ENCODE results near the gene HPS4.

HPS4 gene

GRCh38 chr22:26462641-26463040 is 20.9 kb downstream of the HPS4 start:
- H3K4me3 ChIP-seq (replicated peaks in 1 of 2; ENCODE audit: low read depth in 2 of 2, low read length in 2 of 2), result no peak overlapping the region
- no peak for DNase-seq (ENCODE audit: low read depth in 2 of 2)
- TF ChIP-seq, protein P1, sequence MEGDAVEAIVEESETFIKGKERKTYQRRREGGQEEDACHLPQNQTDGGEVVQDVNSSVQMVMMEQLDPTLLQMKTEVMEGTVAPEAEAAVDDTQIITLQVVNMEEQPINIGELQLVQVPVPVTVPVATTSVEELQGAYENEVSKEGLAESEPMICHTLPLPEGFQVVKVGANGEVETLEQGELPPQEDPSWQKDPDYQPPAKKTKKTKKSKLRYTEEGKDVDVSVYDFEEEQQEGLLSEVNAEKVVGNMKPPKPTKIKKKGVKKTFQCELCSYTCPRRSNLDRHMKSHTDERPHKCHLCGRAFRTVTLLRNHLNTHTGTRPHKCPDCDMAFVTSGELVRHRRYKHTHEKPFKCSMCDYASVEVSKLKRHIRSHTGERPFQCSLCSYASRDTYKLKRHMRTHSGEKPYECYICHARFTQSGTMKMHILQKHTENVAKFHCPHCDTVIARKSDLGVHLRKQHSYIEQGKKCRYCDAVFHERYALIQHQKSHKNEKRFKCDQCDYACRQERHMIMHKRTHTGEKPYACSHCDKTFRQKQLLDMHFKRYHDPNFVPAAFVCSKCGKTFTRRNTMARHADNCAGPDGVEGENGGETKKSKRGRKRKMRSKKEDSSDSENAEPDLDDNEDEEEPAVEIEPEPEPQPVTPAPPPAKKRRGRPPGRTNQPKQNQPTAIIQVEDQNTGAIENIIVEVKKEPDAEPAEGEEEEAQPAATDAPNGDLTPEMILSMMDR (IDR thresholded peaks at IDR 0.05; ENCODE audit: low read depth, low read length), result no peak

DNA sequence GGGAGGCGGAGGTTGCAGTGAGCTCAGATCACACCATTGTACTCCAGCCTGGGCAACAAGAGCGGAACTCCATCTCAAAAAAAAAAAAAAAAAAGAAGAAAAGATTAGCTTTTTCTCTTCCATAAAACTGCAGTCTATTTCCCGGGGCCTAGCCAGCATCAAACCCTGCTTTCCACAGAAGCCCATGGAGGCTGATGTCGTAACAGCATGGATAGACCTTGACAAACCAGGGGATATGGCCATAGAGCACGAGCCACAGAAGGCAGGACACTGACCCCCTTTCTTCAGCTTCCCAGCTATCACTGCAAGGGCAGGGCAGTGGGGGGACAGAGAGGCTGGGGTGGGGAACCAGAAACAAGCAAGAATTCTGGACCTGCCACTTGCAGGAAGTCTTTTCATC is 21.5 kb downstream of the HPS4 start:
- no peak for DNase-seq (ENCODE audit: low read depth in 2 of 2)
- no peak overlapping the region for H3K4me3 ChIP-seq (replicated peaks in 1 of 2; ENCODE audit: low read depth in 2 of 2, low read length in 2 of 2)
- TF ChIP-seq, protein P1 (IDR thresholded peaks at IDR 0.05; ENCODE audit: low read depth, low read length), result no peak

DNA sequence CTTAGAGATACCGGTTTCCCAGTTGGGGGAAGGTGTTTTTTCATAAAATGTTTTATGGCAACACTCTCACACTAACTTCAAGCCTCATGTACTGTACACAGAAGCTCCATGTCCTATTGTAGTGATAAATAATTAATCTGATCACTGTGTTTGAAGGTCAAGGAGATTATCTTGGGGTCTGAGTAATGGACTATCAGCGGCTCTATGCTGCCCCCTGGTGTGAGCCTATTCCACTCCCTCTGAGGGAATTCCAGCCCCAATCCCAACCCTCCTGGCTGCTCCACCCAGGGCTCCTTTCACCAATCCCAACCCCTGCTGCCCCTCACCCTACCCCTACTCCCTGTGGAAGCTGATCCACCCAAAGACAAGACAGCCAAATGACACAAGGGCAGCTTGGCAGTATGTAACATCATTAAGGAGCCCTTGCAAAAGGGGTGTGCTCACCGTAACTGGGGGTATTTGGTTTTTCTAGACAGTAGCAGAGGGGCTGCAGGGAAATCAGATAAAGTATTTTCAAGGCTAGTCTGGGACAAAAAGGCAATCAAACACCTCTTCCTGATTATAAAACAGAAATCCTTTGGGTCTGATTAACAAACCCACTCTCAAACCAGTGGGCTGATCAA is 22.3 kb downstream of the HPS4 start:
- no peak overlapping the region for H3K4me3 ChIP-seq (replicated peaks in 1 of 2; ENCODE audit: low read depth in 2 of 2, low read length in 2 of 2)
- TF ChIP-seq, protein P1 (IDR thresholded peaks at IDR 0.05; ENCODE audit: low read depth, low read length), result peak; percentile 81
- peak; percentile 43 to 49 for DNase-seq (ENCODE audit: low read depth in 2 of 2)

DNA sequence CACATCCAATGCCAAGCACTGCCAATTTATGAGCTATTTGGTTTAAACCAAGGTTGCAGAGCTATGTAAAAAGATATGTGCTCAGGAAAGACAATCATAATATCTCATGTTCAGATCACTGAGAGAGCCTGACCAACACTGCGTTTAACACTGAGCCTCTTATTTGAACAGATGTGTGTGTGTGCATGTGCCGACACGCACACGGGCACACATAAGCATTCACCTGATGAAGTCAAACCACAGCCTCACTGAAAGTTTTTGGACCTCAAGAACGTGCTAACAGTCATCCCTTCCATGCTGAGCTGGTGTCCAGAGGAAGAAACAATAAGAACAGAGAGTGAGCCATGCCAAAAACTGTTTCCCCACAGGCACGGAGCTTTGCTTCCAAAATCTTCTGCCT is 23.4 kb downstream of the HPS4 start:
- no peak overlapping the region for H3K4me3 ChIP-seq (replicated peaks in 1 of 2; ENCODE audit: low read depth in 2 of 2, low read length in 2 of 2)
- no peak for DNase-seq (ENCODE audit: low read depth in 2 of 2)
- TF ChIP-seq, protein P1 (IDR thresholded peaks at IDR 0.05; ENCODE audit: low read depth, low read length), result no peak

DNA sequence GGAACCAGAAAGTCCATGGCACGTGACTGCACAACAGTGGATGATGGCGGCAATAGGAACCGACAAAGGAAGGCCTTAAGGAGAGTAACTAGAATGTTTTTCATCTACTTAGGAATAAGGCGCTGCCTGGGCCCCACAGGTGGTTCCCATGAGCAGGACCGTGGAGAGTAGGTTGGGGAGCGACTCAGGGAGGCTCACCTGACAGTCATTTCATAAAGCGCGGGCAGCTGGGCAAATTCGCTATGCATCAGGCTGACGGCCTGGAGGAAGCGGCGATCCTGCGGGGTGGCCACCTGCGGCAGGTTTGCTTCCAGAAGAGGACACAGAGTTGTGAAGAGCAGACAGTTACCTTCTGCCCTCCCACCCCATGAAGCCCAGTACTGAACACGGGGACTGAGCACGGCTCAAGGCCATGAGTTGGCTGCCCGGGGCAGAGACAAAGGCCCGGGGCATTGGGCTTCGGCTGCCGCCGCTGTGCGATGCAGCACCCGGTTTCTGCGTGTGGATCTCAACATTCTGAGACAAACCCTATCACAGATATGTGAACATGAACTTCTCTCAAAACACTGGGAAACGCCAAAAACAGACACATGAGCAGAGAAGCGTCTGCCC is 25.8 kb downstream of the HPS4 start:
- TF ChIP-seq, protein P1 (IDR thresholded peaks at IDR 0.05; ENCODE audit: low read depth, low read length), result no peak
- no peak overlapping the region for H3K4me3 ChIP-seq (replicated peaks in 1 of 2; ENCODE audit: low read depth in 2 of 2, low read length in 2 of 2)
- DNase-seq (ENCODE audit: low read depth in 2 of 2), result no peak

- TF ChIP-seq, protein P1 (IDR thresholded peaks at IDR 0.05; ENCODE audit: low read depth, low read length), result no peak
- no peak for DNase-seq (ENCODE audit: low read depth in 2 of 2)
- no peak overlapping the region for H3K4me3 ChIP-seq (replicated peaks in 1 of 2; ENCODE audit: low read depth in 2 of 2, low read length in 2 of 2)
Measured at GRCh38 chr22:26453812-26454500, 29.6 kb downstream of the HPS4 start.
